HEK293 (cell line): ENCODE measurements around the gene ZNF792.

Source experiments
- CTCF ChIA-PET: fragments of 350-600 bp; formaldehyde crosslinking; extraction: SDS; loops from one replicate; lab custom pipeline; 2021; ENCODE audit warnings: antibody characterized with exemption; lab: Yijun Ruan, JAX
- POLR2A ChIA-PET: fragments of 300-600 bp; formaldehyde crosslinking; extraction: SDS; loops from one replicate; lab custom pipeline; 2020; ENCODE audit warnings: antibody characterized with exemption, inconsistent platforms; lab: Yijun Ruan, JAX
- H3K27ac ChIP-seq: fragments of 200-500 bp; sonication (Bioruptor generic); 2 replicates; pipeline ENCODE4 v1.5.1; 2014; ENCODE audit warnings: low read depth, low read length, control low read depth, inconsistent platforms; ENCODE audit errors: extremely low read depth
- H3K36me3 ChIP-seq, 2 experiments: fragments of 200-500 bp in 1 of 2; sonication (Bioruptor generic) in 1 of 2; 1 replicate in 1 of 2; 2 replicates in 1 of 2; pipeline ENCODE4 v1.5.1; 2014 to 2017; ENCODE audit warnings: inconsistent platforms in 2 of 2, low read length in 2 of 2; ENCODE audit not compliant: control insufficient read depth in 2 of 2, insufficient read depth in 1 of 2
- H3K4me1 ChIP-seq: fragments of 200-500 bp; sonication (Bioruptor generic); 2 replicates; pipeline ENCODE4 v1.5.1; 2014; ENCODE audit warnings: mild to moderate bottlenecking, low read length, inconsistent platforms; ENCODE audit not compliant: control insufficient read depth, insufficient read depth
- H3K4me3 ChIP-seq: 2 replicates; pipeline ENCODE4 v1.5.1; 2011; ENCODE audit warnings: low read depth, mild to moderate bottlenecking, control low read depth, low read length, moderate library complexity
- H3K9me3 ChIP-seq: fragments of 200-500 bp; sonication (Bioruptor generic); 2 replicates; pipeline ENCODE4 v1.5.1; 2014; ENCODE audit warnings: low read depth, low read length, inconsistent platforms; ENCODE audit not compliant: control insufficient read depth, insufficient read depth
- AEBP2 ChIP-seq: fragments of 450-650 bp; formaldehyde crosslinking; IDR thresholded peaks from 2 replicates; pipeline ENCODE4 v1.5.1; 2016; ENCODE audit warnings: missing biosample characterization, missing genetic modification characterization, borderline replicate concordance
- CTCF ChIP-seq: fragments of 450-650 bp; formaldehyde crosslinking; IDR thresholded peaks from 2 replicates; pipeline ENCODE4 v1.5.1; 2016; ENCODE audit warnings: missing biosample characterization, missing genetic modification characterization
- GLI4 ChIP-seq: fragments of 450-650 bp; formaldehyde crosslinking; IDR thresholded peaks from 2 replicates; pipeline ENCODE4 v1.5.1; 2016; ENCODE audit warnings: missing biosample characterization, missing genetic modification characterization
- KLF10 ChIP-seq: fragments of 450-650 bp; IDR thresholded peaks from 2 replicates; pipeline ENCODE4 v1.5.1; 2018; ENCODE audit warnings: missing biosample characterization, mild to moderate bottlenecking, missing genetic modification characterization
- TSHZ1 ChIP-seq: fragments of 450-650 bp; formaldehyde crosslinking; IDR thresholded peaks from 2 replicates; pipeline ENCODE4 v1.5.1; 2016; ENCODE audit warnings: missing biosample characterization, missing genetic modification characterization, borderline replicate concordance
- WT1 ChIP-seq: fragments of 450-650 bp; formaldehyde crosslinking; IDR thresholded peaks from 2 replicates; pipeline ENCODE4 v1.5.1; 2016; ENCODE audit warnings: missing biosample characterization, missing genetic modification characterization
- ZBTB10 ChIP-seq: fragments of 450-650 bp; formaldehyde crosslinking; IDR thresholded peaks from 2 replicates; pipeline ENCODE4 v1.5.1; 2016; ENCODE audit warnings: missing biosample characterization, missing genetic modification characterization
- ZNF175 ChIP-seq: fragments of 450-650 bp; formaldehyde crosslinking; IDR thresholded peaks from 2 replicates; pipeline ENCODE4 v1.5.1; 2016; ENCODE audit warnings: missing biosample characterization, missing genetic modification characterization
- ZNF23 ChIP-seq: fragments of 450-650 bp; formaldehyde crosslinking; IDR thresholded peaks from 2 replicates; pipeline ENCODE4 v1.5.1; 2016; ENCODE audit warnings: missing biosample characterization, missing genetic modification characterization, borderline replicate concordance
- ZNF24 ChIP-seq: fragments of 450-650 bp; formaldehyde crosslinking; IDR thresholded peaks from 2 replicates; pipeline ENCODE4 v1.5.1; 2016; ENCODE audit warnings: missing biosample characterization, missing genetic modification characterization
- ZNF335 ChIP-seq: fragments of 450-650 bp; formaldehyde crosslinking; conservative IDR thresholded peaks from 2 replicates; pipeline ENCODE4 v1.5.1; 2016; ENCODE audit warnings: missing biosample characterization, missing genetic modification characterization
- ZNF350 ChIP-seq: fragments of 450-650 bp; formaldehyde crosslinking; IDR thresholded peaks from 2 replicates; pipeline ENCODE4 v1.5.0; 2017; ENCODE audit warnings: missing biosample characterization, mild to moderate bottlenecking, missing genetic modification characterization
- ZNF701 ChIP-seq: fragments of 450-650 bp; formaldehyde crosslinking; IDR thresholded peaks from 2 replicates; pipeline ENCODE4 v1.5.1; 2016; ENCODE audit warnings: missing biosample characterization, missing genetic modification characterization
- ZNF785 ChIP-seq: fragments of 450-650 bp; formaldehyde crosslinking; IDR thresholded peaks from 2 replicates; pipeline ENCODE4 v1.5.1; 2016; ENCODE audit warnings: missing biosample characterization, missing genetic modification characterization
- ZSCAN16 ChIP-seq: fragments of 450-650 bp; formaldehyde crosslinking; IDR thresholded peaks from 2 replicates; pipeline ENCODE4 v1.5.1; 2016; ENCODE audit warnings: missing biosample characterization, missing genetic modification characterization

The ZNF792 gene

GRCh38 chr19:34926685-34927375 lies 37.2 kb downstream of the ZNF792 start, which contains the start of gene ZNF30 (continued):
- TF ChIP-seq CTCF (tag by site-specific recombination) (0 out of 2 replicates have a peak, but pooled peaks have one; percentile 45), ZNF335 (tag by site-specific recombination) (peak; percentile 98), ZSCAN16 (tag by site-specific recombination) (peak; percentile 41; the same call in 1 of the 2 replicates), ZBTB10 (tag by site-specific recombination) (no peak), ZNF785 (tag by site-specific recombination) (no peak; the same call in 1 of the 2 replicates), AEBP2 (tag by site-specific recombination) (no peak), TSHZ1 (tag by site-specific recombination) (no peak), ZNF24 (tag by site-specific recombination) (0 out of 2 replicates have a peak, but pooled peaks have one; percentile 28), ZNF175 (tag by site-specific recombination) (no peak), ZNF23 (tag by site-specific recombination) (no peak), GLI4 (tag by site-specific recombination) (no peak), ZNF701 (no peak), ZNF350 (tag by site-specific recombination) (no peak)

- Histone ChIP-seq H3K9me3 (peaks cover 6% of the 10 kb centered on the region; the same call in 1 of the 2 replicates), H3K4me3 (no peak overlapping the region), H3K27ac (peak overlapping the region; percentile 95; the same call in 1 of the 2 replicates), H3K36me3 (peaks cover 18 to 28% of the 10 kb centered on the region in 2 experiments), H3K4me1 (peaks cover 10% of the 10 kb centered on the region)
- CTCF ChIA-PET = interaction anchor here (0.6 to 1.6 kb wide), 4 partner anchors 37 to 213 kb away, joined by 4 to 7 read pairs (median 4); no protein-coding TSS in a partner anchor
- TF ChIP-seq KLF10 (tag by site-specific recombination) (0 out of 2 replicates have a peak, but pooled peaks have one; percentile 7), WT1 (tag by site-specific recombination) (no peak)
- POLR2A ChIA-PET = interaction anchor here (0.6 to 2.1 kb wide), 20 partner anchors 10 to 248 kb away, joined by 3 to 15 read pairs (median 4); partner anchors contain the start of genes GRAMD1A, SCGB2B2, ZNF181 and ZNF302
Measured at GRCh38 chr19:34926361-34926684, 37.7 kb downstream of the ZNF792 start.
